PC-9 (cell line): ENCODE measurements around the gene NFATC1. TPM values are rescaled to one million over a fixed set of nuclear protein-coding genes. Genes with fewer than 3 reads are reported as not detected.

ENCODE experiments used
- BruUV-seq: library from RNA; stranded (reverse); fragments of 400-500 nt; replicated peaks from 2 replicates; lab custom pipeline; 2021; lab: Mats Ljungman, UMichigan
- CTCF ChIA-PET: fragments of 300-600 bp; sonication (Branson Sonifier 250); formaldehyde crosslinking; loops from one replicate; lab custom pipeline; 2022; ENCODE audit warnings: antibody characterized with exemption; lab: Charles Lee
- POLR2A ChIA-PET: fragments of 300-600 bp; sonication (Branson Sonifier 250); formaldehyde crosslinking; loops from one replicate; lab custom pipeline; 2022; ENCODE audit warnings: antibody characterized with exemption; ENCODE audit not compliant: unreplicated experiment; lab: Charles Lee
- DNase-seq, 2 experiments: peaks; one replicate each; pipeline versions ENCODE4 v3.0.0 to v3.0.0-alpha.2; 2015 to 2022; ENCODE audit warnings: mixed read lengths in 1 of 2
- H2AFZ ChIP-seq: fragments of 200-600 bp; sonication (generic); 2 replicates; pipeline ENCODE4 v1.8.1; 2017; ENCODE audit warnings: antibody characterized with exemption
- H3F3A ChIP-seq: fragments of 200-600 bp; sonication (generic); 2 replicates; pipeline ENCODE4 v1.8.1; 2017; ENCODE audit warnings: antibody characterized with exemption, mild to moderate bottlenecking, low read depth; ENCODE audit not compliant: insufficient read depth
- H3K27ac ChIP-seq: fragments of 200-600 bp; sonication (generic); 2 replicates; pipeline ENCODE4 v1.6.1; 2016; ENCODE audit warnings: mixed run types
- H3K27me3 ChIP-seq: fragments of 200-600 bp; sonication (generic); 2 replicates; pipeline ENCODE4 v1.6.1; 2016; ENCODE audit warnings: low read depth, mixed run types; ENCODE audit not compliant: insufficient read depth
- H3K36me3 ChIP-seq: fragments of 200-600 bp; sonication (generic); 2 replicates; pipeline ENCODE4 v1.6.1; 2016; ENCODE audit warnings: low read depth, mixed run types
- H3K4me1 ChIP-seq: fragments of 200-600 bp; sonication (generic); replicated peaks from 2 replicates; pipeline ENCODE4 v1.6.1; 2016; ENCODE audit warnings: mixed run types; ENCODE audit not compliant: insufficient read depth
- H3K4me2 ChIP-seq: fragments of 200-600 bp; sonication (generic); 2 replicates; pipeline ENCODE4 v1.6.1; 2017; ENCODE audit warnings: mixed run types
- H3K4me3 ChIP-seq: fragments of 200-600 bp; sonication (generic); 2 replicates; pipeline ENCODE4 v1.6.1; 2016; ENCODE audit warnings: mixed run types
- H3K79me2 ChIP-seq: fragments of 200-600 bp; sonication (generic); 2 replicates; pipeline ENCODE4 v1.6.1; 2017; ENCODE audit warnings: low read depth, mixed run types
- H3K9me2 ChIP-seq: fragments of 200-600 bp; sonication (generic); 2 replicates; pipeline ENCODE4 v1.8.1; 2017; ENCODE audit warnings: mild to moderate bottlenecking; ENCODE audit not compliant: insufficient read depth
- H3K9me3 ChIP-seq: fragments of 200-600 bp; sonication (generic); 2 replicates; pipeline ENCODE4 v1.8.1; 2016; ENCODE audit warnings: low read depth; ENCODE audit not compliant: insufficient read depth
- H4K20me1 ChIP-seq: fragments of 200-600 bp; sonication (generic); 2 replicates; pipeline ENCODE4 v1.8.1; 2017; ENCODE audit not compliant: insufficient read depth
- EZH2 ChIP-seq: fragments of 200-600 bp; sonication (generic); IDR thresholded peaks from 2 replicates; pipeline ENCODE4 v1.8.0; 2017; ENCODE audit warnings: antibody characterized with exemption, low read depth
- intact Hi-C: fragments of 100-400 bp; cut with micrococcal nuclease; formaldehyde crosslinking; loops from one replicate; pipeline ENCODE4 v1.10.0; 2022; ENCODE audit not compliant: unreplicated experiment
- total RNA-seq: library from RNA; stranded (reverse); gene quantifications from 2 replicates; pipeline ENCODE4 v1.2.3, GENCODE V29; 2021
- TF ChIP-seq, protein P1 (sequence below): fragments of 200-600 bp; sonication (generic); conservative IDR thresholded peaks from 2 replicates; pipeline ENCODE4 v1.6.1; 2017; ENCODE audit warnings: mixed run types, antibody characterized with exemption, mild to moderate bottlenecking, moderate library complexity

The NFATC1 gene
- total RNA-seq, 1 experiment from 2014 or later: 2.6 TPM

- TF ChIP-seq, protein P1, sequence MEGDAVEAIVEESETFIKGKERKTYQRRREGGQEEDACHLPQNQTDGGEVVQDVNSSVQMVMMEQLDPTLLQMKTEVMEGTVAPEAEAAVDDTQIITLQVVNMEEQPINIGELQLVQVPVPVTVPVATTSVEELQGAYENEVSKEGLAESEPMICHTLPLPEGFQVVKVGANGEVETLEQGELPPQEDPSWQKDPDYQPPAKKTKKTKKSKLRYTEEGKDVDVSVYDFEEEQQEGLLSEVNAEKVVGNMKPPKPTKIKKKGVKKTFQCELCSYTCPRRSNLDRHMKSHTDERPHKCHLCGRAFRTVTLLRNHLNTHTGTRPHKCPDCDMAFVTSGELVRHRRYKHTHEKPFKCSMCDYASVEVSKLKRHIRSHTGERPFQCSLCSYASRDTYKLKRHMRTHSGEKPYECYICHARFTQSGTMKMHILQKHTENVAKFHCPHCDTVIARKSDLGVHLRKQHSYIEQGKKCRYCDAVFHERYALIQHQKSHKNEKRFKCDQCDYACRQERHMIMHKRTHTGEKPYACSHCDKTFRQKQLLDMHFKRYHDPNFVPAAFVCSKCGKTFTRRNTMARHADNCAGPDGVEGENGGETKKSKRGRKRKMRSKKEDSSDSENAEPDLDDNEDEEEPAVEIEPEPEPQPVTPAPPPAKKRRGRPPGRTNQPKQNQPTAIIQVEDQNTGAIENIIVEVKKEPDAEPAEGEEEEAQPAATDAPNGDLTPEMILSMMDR: no peak
- no peak for TF ChIP-seq EZH2
- peaks cover 16% of the 10 kb centered on the region for H3F3A ChIP-seq
- H3K4me2 ChIP-seq: no peak overlapping the region
- H3K9me2 ChIP-seq: no peaks in the 10 kb centered on the region
- H3K9me3 ChIP-seq: peaks cover 9% of the 10 kb centered on the region; the same call in 1 of the 2 replicates
- H3K36me3 ChIP-seq: no peaks in the 10 kb centered on the region
- H2AFZ ChIP-seq: no peak overlapping the region
- ChIA-PET CTCF (no interaction called here), POLR2A (no interaction called here)
- H3K4me1 ChIP-seq: no peaks in the 10 kb centered on the region
- H3K27ac ChIP-seq: no peak overlapping the region
- intact Hi-C loops: no loop called here
- DNase-seq: no peak
- H3K27me3 ChIP-seq: peaks cover 70% of the 10 kb centered on the region
- no TSS peak for BruUV-seq
- H3K79me2 ChIP-seq: no peaks in the 10 kb centered on the region
- H3K4me3 ChIP-seq: no peak overlapping the region
- no peaks in the 10 kb centered on the region for H4K20me1 ChIP-seq
Measured at GRCh38 chr18:79578396-79579260, 182.9 kb downstream of the NFATC1 start.
